ENCODE data around the gene DERL2.
A peak's percentile ranks its signal among the peaks of the same experiment; 100 is the strongest.

Gene DERL2

DNA sequence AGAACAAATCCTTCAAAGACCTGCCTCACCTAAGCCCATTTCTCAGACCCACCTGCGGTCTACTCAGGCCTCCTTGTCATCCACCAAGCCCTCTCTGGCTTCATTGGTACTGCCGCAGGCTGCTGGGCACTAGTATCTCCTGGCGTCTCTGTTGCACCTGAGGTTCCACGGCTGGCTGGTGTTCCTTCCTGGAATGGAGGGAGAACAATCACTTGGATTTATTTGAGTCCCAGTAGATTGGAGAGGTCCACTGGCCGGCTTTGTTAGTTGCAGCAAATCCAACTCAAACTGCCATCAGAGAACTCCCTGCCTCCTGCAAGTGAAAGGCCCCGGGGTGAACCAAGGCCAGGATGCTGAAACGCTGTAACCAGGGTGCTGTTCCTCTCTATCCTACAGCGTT lies 15.7 kb upstream of the DERL2 start:
- no peak for DNase-seq (ENCODE audit: low read depth)

DNA sequence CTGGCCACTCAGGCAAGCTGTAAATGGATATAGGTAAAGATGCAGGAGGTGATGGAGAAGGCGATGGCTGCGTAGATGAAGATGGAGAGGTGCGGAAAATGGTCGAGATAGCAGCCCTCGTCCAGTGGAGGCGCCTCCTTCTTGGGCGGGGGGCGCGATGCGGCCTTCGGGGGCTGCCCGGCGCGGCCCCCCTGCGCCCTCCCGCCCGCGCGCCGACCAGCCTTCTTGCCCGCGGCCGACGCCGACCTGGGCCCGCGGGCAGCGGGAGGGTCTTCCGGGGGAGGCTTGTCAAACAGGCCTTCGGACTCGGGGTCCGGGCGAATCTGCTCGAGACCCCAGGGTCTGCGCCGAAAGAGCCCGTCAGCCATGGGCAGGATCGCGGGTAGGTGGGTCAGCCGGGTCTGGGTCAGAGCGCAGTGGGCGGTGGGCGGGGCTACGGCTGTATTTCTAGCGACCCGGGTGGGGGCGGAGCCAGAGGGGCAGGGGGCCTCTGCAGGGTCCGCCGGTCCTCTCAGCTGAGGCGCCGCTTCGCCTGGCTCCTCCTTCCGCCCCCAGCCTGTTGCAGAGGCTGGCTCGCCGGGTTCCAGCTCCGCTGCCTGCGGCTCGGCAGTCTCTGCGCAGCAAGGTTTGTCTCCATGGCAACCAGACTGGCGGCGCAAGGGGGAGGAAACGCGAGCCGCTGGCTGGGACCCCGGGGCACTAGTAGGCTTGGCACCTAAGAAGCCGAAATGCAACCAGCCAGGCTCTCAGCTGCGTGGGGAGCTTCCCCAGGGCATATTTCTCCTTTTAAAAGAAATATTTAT lies 14.8 kb upstream of the DERL2 start:
- peak; percentile 60 for DNase-seq (ENCODE audit: low read depth)

DNA sequence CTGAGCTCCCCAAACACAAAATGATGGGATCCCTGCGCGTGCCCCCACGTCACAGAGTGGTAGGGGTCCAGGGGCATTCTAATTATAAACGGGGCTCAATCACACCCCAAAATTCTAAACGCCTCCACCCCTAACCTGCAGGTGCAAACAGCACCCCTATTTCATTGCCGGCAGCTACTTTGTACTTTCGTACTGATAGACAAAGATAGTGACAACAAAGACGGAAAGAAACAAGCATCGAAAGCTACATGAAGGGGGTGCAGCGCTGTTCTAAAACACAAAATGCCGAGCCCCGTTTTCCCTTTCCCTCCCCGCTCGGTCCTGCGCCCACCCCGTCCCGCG lies 14.2 kb upstream of the DERL2 start:
- no peak for DNase-seq (ENCODE audit: low read depth)

DNA sequence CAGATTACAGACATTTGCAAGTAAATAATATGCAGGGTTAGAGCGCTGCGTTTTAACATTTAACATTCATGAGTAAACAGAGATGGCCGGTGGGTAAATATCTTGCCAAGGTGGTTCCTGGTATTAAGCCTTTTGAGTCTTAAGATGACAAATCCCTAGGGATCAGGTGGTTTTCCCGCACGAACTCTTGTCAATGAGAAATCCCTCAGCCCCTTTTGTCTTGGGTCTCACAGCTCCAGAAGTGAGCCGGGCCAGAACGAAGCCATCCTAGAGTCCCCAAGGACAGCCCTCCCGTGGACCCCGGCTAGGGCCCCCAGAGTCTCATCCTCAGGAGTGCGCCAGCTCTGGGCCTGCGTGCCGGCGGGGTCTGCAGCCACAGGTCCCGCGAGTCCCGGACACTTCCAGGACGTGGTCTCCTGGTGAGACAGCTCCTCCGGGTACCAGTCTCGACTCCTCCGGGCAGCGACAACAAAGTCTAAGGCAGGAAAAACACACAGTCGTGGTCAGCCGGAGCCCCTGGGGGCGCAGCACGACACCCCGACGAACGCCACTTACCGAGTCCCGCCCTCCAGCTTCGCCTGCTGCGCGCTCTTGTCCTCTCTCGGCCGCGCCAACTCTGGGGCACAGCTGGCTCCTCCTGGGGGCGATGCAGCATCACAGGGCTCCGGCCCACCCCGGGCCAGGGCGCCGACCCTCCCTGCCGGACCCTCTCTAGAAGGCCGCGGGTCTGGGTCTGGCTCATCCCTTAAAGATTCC lies 13.7 kb upstream of the DERL2 start:
- no peak for DNase-seq (ENCODE audit: low read depth)

DNA sequence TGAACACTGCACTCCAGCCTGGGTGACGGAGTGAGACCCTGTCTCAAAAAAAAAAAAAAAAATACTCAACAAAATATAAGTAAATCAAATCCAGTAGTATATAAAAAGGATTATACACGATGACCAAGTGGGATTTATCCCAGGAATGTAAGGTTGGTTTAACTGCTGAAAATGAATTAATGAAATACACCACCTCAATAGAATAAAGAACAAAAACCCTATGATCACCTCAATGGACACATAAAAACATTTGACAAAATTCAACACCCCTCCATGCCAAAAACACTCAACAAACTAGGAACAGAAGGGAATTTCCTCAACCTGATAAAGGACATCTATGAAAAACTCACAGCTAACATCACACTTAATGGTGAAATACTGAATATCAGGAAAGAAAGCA lies 7.0 kb upstream of the DERL2 start:
- DNase-seq (ENCODE audit: low read depth), result no peak

DNA sequence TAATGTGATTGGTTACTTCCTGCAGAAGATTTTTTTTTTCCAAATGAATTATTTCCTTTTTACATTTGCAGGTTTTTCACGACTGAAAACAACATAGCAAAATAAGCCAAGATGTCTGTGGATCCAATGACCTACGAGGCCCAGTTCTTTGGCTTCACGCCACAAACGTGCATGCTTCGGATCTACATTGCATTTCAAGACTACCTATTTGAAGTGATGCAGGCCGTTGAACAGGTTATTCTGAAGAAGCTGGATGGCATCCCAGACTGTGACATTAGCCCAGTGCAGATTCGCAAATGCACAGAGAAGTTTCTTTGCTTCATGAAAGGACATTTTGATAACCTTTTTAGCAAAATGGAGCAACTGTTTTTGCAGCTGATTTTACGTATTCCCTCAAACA lies 2.8 kb upstream of the DERL2 start:
- DNase-seq (ENCODE audit: low read depth), result no peak

DNA sequence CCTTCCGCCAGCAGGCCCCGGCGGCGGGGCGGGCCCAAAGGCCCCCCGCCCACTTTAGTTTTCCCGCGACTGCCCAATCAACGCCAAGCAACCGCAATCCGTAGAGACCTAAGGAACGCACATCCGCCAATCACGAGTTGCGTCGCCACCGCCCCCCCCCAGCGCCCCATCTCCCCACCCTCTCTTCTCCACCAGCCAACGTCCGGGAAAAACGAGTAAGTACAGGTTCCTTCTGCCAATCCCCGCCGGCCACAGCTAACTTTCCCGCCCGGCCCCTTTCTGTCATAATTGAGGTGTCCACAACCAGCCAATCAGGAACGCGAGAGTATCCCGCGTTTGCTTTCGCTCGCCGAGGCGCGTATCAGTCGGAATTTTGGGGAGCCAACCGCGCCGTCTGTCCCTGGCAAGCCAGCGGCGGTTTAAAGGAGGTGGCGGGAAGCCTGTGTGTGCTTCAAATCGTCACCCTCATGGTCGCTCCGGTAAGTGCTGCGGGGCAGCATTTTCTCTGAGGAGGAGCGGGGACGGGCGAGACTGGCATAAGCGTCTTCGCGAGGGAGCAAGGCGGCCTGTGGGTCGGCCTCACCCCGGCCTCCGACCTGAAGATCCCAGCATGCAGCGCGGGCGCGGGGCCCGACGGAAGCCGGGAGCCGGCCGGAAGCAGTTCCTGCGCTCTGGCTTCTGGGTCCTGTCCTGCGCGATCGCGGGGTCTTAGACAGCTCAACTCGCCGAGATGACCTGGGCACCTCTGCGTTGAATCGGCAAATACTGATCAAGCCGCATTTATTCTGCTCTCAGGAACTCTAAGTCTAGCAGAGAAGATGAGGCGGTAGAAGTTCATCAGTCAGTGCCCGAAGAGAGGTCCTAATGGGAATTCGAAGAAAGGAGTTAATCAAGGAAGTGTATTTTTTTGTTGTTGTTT lies 487 bp upstream of the DERL2 start, which contains the start of gene MIS12:
TSS of gene MIS12 (plus strand) at position 361 of the 919 bp plus-strand sequence. CDS start 2,297 bp downstream, outside the sequence.
- DNase-seq (ENCODE audit: low read depth), result peak; percentile 91

DNA sequence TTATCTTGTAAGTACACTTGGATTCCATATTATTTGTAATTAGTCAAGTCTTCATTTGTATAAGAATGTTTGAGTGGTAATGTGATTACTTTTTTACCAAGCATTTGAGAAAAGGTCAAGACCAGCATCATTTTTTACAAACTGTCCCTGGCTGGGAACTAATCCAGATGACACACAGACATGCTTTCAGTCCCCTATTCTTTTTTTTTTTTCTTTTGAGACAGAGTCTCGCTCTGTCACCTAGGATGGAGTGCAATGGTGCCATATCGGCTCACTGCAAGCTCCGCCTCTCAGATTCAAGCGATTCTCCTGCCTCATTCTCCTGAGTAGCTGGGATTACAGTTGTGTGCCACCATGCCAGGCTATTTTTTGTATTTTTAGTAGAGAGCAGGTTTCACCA lies 4.5 kb downstream of the DERL2 start:
- no peak for DNase-seq (ENCODE audit: low read depth)

DNA sequence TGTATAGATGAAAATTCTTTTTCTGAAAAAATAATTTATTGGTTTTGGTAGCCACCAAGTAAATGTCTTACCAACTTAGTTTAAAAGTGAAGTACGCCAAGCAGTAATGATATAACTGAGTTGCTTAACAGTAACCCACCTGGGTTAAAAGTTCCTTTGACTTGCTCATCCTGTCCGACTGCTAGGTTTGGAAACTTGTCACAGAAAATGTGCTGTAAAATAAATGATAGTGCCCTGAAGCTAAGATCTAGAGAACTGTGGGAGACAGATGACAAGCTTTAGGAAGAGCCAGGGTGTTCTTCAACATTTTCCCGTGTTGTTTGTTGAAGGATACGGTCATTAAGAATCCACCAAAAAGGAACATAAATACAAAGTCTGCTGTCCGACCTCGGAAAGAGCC lies 5.0 kb downstream of the DERL2 start:
- DNase-seq (ENCODE audit: low read depth), result no peak

DNA sequence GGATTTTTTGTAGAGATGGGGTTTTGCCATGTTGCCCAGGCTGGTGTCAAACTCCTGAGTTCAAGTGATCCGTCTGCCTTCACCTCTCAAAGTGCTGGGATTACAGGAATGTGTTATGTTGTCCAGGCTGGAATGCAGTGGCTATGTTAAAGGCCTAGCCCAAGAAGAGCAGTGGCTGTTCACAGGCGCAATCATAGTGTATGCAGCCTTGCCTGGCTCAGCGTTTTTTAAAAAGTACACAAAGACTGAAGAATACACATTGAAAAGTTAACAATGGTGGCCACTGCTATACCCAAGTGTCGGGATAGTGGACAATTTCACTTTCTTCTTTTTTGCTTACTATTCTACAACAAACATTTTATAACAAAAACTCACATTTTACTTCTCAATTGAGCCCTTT lies 7.0 kb downstream of the DERL2 start:
- DNase-seq (ENCODE audit: low read depth), result no peak

DNA sequence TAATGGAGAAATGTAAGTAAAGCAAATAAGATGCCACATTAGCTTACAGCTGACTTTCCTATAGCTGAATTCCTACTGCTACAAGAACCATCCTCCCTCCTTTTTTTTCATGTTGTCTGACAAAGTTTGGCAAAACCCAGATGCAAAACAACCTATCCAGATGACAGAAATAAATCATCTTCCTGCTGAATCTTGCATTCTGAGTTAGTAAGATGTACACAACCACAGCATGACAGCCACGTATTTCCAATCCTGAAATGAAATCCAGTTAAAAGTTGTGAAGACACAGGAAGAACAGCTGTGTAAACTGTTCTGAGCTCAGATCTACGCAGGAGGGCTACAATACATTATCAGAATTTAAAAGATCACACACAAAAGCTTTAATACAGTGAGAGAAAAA lies 12.1 kb downstream of the DERL2 start:
- no peak for DNase-seq (ENCODE audit: low read depth)

DNA sequence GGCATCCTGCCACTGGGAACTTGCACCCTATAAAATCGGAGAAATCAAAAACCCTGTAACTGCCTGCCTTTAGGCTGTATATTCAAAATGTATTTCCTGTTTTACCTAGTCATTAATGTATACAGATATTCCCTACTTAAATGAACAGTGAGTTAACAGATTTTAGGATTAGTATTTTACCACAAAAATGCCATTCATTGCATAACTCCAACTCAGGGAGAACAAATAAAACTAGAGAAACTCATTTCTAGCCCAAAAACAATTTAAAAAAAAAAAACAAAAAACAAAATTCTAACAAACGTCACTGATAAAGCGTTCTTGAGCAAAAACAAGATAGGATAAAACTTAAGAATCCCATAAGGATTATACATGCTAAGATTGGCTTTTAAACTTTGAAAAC lies 13.5 kb downstream of the DERL2 start:
- DNase-seq (ENCODE audit: low read depth), result no peak

DNA sequence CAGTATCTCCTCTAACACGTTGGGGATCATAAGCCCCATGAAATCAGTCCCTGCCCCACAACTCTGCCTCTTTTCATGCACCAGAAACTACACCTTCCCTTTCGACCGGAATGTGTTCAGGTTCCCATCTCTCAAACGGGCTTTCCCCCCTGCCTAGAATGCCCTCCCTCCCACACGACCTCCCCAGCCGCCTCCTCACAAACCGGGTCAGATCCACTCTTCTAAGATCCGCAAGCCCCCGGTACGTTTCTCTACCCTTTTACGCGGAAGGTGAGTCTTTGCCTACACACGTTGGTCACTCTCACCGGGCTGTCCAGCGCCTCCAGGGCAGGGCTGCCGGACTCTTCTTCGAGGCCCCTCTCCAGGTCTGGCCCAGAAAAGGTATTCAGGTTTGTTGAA lies 17.9 kb downstream of the DERL2 start:
- no peak for DNase-seq (ENCODE audit: low read depth)

DNA sequence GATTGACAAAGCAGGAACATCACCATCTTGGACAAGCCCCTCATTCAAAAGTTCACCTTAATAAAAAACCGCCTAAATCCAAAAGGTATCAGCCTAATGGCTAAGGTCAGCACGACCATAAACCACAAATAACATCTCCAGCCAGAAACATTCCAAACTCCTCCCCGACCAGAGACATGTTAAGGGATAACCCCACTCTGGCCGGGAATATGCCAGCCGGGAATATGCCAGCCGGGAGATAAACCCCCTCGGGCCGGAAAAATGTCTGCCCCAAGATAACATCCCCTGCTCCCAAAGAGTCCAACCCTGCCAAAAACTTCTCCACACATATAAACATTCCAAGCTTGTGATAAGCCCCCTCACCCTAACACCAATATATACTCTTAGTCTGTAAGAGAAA lies 18.6 kb downstream of the DERL2 start:
- no peak for DNase-seq (ENCODE audit: low read depth)

DNA sequence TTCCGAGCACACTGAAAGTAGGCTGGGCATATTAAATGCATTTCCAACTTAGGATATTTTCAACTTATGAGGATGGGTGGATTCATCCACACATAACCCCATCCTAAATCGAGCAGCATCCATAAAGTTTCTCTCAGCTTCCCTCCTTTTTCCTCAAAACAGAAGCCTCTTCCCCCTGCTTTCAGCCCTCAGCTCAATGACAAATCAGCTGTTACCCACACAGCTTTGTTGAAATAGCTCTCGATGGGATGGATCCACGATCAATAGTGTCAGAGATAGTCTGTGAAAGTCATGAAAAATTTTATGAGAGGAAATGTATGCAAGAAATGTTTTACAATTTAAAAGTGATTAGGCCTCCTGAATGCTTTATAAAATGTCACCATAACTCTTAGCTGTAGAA lies 19.7 kb downstream of the DERL2 start:
- no peak for DNase-seq (ENCODE audit: low read depth)

DNA sequence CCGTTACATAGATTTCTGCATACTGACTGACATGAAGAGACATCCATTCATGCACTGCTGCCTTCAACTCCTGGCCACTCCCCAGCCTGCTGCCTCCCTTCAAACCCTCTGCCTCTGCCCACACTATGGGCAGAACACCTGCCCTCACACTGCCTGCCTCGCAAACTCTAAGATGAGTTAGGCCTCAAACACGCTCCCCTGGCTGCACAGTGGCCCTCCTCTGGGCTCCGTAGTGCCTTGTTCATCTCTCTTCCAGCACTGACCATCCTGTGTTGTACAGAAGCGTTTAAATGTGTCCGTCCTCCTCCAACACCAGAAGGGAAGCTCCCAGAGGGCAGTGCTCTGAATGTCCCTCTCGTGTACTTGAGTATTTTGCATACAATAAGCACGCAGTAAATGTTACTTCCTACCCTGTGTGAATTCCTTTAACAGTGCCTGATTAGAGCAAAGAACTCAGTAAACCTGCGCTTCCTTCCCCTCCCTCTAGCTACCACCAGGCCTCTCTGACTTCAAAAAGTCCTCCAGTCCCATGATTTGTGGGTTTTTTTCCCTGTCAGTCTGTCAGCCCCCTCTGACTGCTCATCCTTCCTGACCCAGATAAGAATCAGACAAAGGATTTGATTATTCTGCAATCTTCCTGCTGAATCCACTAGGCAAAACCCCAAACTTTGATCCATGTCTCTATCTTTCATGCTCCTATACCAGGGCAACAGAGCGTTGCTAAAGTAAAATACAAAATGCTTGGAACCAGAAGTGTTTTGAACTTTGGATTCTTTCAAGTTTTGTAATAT lies 21.1 kb downstream of the DERL2 start:
- no peak for DNase-seq (ENCODE audit: low read depth)

DNA sequence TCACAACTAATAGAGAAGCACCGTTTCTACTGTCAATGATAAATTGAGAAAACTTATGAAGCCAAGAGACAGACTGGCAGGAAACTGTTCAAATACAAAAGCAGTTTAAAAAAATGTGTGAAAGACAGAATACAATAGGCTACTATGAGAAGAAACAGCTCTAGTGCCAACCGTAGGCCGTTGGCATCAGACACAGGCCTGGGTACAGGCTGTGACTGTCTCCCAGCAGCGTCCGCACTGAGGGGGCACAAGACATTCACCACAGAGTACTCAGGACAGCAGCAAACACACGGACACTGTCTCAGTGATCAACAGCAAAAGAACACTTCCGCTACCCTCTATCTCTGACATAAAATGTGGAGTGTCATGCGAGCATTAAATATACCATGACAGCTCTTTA lies 39.2 kb downstream of the DERL2 start:
- no peak for DNase-seq (ENCODE audit: low read depth)

DNA sequence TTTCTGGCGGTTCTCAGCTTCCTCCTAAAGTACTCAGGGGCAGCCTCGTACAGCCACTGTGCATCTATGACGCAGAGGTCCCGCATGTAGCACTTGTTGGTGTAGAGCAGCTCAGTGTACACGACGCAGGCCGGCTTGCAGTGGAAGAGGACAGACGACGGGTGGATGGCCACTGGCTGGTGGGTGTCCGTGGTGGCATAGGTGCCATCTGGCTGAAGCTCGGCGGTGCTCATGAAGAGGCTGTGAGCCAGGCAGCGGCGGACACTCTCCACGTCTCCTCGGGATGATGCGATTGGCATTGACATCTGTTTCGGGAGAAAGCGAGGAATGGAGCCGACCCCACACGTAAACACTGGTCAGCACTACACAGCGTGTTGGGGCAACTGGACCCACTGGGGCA lies 41.8 kb downstream of the DERL2 start:
- DNase-seq (ENCODE audit: low read depth), result no peak

DNA sequence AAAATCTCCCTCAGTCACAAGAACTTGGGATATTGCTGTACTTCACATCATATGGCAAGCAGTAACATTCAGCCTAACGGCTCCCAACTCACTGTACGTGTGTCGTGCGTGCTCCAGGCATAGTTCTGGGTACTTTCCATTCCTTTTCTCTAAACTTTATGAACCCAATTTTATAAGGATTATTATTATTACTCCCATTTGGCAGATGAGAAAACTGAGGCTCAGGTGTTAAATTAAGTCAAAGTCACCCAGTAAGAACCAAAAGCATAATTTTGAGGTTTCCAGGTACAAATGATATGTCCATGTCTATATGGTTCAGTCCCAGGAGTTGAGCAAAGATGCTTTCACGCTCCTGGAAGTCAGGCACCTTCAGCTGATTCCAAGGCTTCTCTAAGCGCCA lies 42.2 kb downstream of the DERL2 start:
- no peak for DNase-seq (ENCODE audit: low read depth)

DNA sequence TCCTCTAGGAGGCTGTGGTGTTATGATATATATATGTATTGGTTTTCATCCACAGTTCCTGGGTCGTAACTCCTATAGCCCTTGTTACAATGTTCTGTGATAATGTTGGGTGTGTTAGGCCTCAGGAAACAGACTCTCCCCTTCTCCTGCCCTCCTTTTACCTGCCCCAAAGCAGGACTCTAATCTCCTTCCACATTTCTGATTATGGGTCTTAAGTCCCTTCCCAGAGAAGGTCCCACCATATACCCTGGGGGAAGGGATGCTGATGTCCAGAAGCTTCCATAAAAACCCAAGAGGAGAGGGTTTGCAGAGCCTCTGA lies 46.6 kb downstream of the DERL2 start:
- DNase-seq (ENCODE audit: low read depth), result no peak

DNA sequence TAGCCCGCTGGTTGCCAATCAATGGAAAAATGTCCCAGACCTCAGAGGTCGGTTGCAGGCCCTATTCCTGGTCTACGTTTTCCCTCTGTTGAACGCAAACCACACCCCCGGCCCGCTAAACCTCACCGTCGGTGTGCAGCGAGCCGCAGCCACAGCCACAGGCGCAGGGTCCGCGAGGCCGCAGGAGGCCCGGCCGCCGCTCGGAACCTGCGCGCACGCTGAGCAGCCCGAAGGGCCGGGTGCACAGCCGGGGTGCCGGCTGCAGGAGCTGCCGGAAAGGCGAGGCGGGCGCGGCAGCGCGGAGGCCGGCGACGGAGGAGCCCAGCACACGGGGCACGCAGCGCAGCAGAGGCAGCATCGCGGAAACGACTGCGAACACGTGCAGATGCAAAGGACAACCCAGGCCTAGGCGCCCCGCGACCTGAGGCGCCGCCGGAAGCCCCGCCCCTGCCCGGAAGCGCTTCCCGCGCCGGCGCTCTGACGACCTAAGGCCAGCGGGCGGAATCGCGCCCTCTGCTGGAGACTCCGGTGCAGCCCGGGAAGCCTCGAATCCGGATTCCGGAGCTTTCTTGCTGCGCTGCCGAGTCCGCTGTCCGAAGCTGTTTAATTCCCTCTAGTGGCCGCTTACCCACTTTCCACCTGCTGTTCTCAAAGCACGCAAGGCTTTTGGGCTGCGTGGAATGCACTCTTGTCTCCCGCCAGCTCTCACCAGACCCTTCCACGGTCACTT lies 47.1 kb downstream of the DERL2 start, which contains the start of gene C1QBP:
TSS of gene C1QBP (minus strand) at position 440 of the 730 bp plus-strand sequence. CDS start at position 358, 82 bp downstream.
- peak; percentile 86 for DNase-seq (ENCODE audit: low read depth)

Data from stimulated activated CD8-positive, alpha-beta memory T cell treated with anti-CD3 and anti-CD28 coated beads, Interleukin-12 subunit alpha, Interleukin-12 subunit beta, amount 100 ng/mL, for 4 hours (primary cell).